HG02678 (cell line): ENCODE results near the gene CNOT8.
"Not testable (repeated sequence)": the region's sequence is repeated elsewhere in the genome, so short reads cannot be mapped to it uniquely, and the experiment has no call there.

Source experiments
- ATAC-seq: cut with Tn5 transposase; IDR thresholded peaks from one replicate; pipeline ENCODE4 v1.9.1; 2021; ENCODE audit warnings: mild to moderate bottlenecking, moderate library complexity; ENCODE audit not compliant: unreplicated experiment

The CNOT8 gene

DNA sequence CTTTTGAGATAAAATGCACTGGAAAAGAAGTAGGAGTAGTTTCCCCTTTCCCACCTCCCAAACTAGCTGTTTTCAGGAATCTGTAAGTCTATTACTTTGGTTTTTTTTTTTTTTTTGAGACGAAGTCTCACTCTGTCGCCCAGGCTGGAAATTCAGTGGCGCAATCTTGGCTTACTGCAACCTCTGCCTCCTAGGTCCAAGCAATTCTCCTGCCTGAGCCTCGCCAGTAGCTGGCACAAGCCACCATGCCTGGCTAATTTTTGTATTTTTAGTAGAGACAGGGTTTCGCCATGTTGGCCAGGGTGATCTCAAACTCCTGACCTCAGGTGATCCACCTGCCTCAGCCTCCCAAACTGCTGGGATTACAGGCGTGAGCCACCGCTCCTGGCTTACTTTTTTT lies 47.2 kb downstream of the CNOT8 start:
- not testable (repeated sequence) for ATAC-seq

- ATAC-seq = no peak
Observed at GRCh38 chr5:154916874-154917273, 58.4 kb downstream of the CNOT8 start.

DNA sequence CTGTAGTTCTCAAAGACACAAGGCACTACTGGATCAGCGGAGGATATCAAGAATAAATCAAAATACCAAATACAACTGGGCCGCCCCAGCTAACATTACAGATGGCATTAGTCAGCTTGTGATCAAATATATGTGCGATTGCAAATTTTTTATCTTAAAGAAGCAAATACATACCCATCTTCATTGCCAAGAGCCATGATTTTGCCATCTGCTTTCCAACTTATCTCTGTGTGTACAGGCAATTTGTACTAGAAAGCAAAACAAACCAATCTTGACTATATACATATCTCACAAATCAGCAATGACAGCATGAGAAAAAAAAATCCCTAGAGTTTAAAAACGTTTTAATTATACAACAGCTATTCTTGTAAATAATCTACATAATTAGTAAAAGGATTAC lies 59.3 kb downstream of the CNOT8 start:
- ATAC-seq = no peak

DNA sequence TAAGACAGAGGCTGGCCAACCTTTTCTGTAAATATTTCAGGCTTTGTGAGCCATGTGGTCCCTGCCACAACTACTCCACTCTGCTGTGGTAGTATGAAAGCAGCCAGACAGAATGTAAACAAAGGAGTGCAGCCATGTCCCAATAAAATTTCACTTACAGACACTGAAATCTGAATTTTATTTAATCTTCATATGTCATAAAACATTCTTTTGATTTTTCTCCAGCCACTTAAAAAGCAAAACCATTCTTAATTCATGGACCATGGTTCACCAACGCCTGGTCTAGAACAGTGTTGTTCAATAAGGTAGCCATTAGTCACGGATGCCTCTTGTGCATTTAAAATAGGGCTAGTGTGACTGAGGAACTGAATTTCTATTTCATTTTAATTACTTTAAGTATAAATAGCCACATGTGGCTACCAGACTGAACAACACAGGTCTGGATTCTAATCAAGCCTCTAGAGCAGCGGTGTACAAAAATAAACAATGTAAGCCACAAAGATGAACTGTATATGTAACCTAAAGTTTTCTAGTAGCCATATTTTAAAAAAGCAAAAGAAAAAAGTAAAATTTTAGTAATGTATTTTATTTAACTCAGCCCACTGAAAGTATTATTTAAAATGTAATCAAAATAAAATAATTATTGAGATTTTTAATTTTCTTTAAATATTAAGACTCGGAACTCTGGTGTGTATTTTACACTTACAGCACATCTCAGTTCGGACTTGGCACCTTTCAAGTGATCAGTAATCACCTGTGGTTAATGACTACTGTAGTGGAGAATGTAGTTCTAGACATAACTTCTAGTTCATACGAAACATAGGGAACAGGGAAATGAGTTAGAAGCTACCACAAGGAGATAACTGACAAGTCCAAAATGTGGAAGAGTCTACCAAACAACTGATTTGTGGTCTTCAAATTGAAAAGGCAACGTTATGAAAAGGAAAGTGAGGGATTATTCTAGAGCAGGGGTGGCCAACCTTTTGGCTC lies 65.3 kb downstream of the CNOT8 start:
- no peak for ATAC-seq
